ENCODE data around the gene PATE3. TPM values are rescaled to one million over a fixed set of nuclear protein-coding genes. Genes with fewer than 3 reads are reported as not detected.

PATE3 gene
- not detected in 2 replicates for total RNA-seq

DNA sequence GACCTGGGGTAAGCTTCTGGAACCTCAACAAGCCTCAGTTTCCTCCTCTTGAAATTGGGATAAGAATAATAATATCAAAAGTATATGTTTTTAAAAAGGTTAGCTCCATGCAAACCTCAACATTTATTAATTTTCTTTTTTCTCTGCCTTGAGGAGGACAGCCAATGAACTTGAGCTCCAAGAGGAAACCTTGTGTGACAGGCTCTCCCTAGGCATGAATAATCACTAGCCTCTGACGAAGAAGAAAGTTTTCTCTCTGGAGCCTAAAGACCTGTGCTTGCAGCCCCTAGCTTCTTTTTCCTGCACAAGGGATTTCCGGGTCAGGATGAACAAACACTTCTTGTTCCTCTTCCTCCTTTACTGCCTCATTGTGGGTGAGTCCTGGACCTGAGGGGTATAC is at the start of gene PATE3:
PATE3 (plus strand) TSS at position 301 of the 400 bp plus-strand sequence; CDS start at position 326, 25 bp downstream.

GRCh38 chr11:125745979-125746378 is 41.9 kb upstream of the PATE3 start, which contains the start of gene PATE1:
PATE1 (plus strand) TSS chr11:125746279; CDS start chr11:125746305, 26 bp downstream.

DNA sequence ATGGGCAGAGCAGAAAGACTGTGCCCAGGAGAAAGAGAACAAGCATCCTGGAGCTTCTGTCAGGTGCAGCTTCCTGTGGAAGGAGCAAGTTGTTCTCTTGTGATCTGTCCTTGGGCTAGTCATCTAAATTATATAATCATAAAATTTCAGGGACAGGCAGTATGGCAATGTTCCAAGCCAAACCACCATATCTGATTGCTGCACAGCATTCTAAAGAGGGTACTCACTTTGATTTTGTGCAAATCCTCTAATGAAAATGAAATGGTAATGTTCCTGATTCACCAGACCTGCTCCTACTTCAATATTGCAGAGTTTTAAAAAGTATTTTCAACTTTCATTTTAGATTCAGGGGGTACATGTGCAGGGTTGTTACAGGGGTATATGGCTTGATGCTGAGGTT is 9.2 kb upstream of the PATE3 start, which contains the start of gene PATE2:
PATE2 (minus strand) TSS at position 101 of the 400 bp plus-strand sequence; CDS start at position 46, 55 bp downstream.

GRCh38 chr11:125833016-125833415 is 45.1 kb downstream of the PATE3 start, which contains the start of gene PATE4:
PATE4 (plus strand) TSS chr11:125833316; CDS start chr11:125833360, 44 bp downstream.

Other genes with a start within 250 kb of the PATE3 start
- gene EI24, start 218.7 kb upstream of the PATE3 start, total RNA-seq, result 68.0 and 90.7 TPM in 2 replicates
- gene STT3A, start 195.3 kb upstream of the PATE3 start, total RNA-seq, result 149 and 173 TPM in 2 replicates
- gene CHEK1, start 163.0 kb upstream of the PATE3 start, total RNA-seq, result 9.0 and 9.4 TPM in 2 replicates
- not detected in 2 replicates for gene ACRV1, start 107.3 kb upstream of the PATE3 start, total RNA-seq
- gene PATE1, start 41.8 kb upstream of the PATE3 start, total RNA-seq, result not detected in 2 replicates
- gene PATE2, start 9.3 kb upstream of the PATE3 start, total RNA-seq, result 0.44 TPM in 1 of 2 replicates, not detected in the other
- gene PATE4, start 45.2 kb downstream of the PATE3 start, total RNA-seq, result not detected in 2 replicates
- gene HYLS1, start 99.5 kb downstream of the PATE3 start, total RNA-seq, result 3.2 and 5.9 TPM in 2 replicates
- gene PUS3, start 115.1 kb downstream of the PATE3 start, total RNA-seq, result 11.2 and 12.0 TPM in 2 replicates
- gene DDX25, start 116.4 kb downstream of the PATE3 start, total RNA-seq, result not detected in 2 replicates
- gene VSIG10L2, start 157.9 kb downstream of the PATE3 start, total RNA-seq, result not detected in 2 replicates